ENCODE measurements around the gene TTL. TPM values are rescaled to one million over a fixed set of nuclear protein-coding genes. Genes with fewer than 3 reads are reported as not detected.

TTL gene
- total and polyA plus RNA-seq, 2 of the 13 experiments (the other 11 are each of a cell fraction or from before 2014, with no cell fraction given) = 19.0 to 59.8 TPM

GRCh38 chr2:112481050-112481527 lies 867 bp upstream of the TTL start (continued):
- peak; percentile 31; the same call in 1 of the 2 replicates for TF ChIP-seq ZNF567 (CRISPR knock-in tag; IDR thresholded peaks at IDR 0.05; ENCODE audit: borderline replicate concordance)
- TF ChIP-seq MAFF (IDR thresholded peaks at IDR 0.05; ENCODE audit: low read depth, low read length) = no peak
- no peak for TF ChIP-seq ZNF615 (CRISPR knock-in tag; IDR thresholded peaks at IDR 0.05; ENCODE audit: borderline replicate concordance)
- no peak for TF ChIP-seq NAIF1 (CRISPR knock-in tag; IDR thresholded peaks at IDR 0.05; ENCODE audit: borderline replicate concordance)
- peak; percentile 83 for TF ChIP-seq ASH2L (IDR thresholded peaks at IDR 0.05; ENCODE audit: insufficient read length, low read depth, low read length)
- no peak for TF ChIP-seq ZNF138 (CRISPR knock-in tag; IDR thresholded peaks at IDR 0.05; ENCODE audit: low read depth)
- no peak; the same call in 1 of the 2 replicates for TF ChIP-seq NR2F6 (IDR thresholded peaks at IDR 0.05)
- TF ChIP-seq NR2F6 (CRISPR knock-in tag; IDR thresholded peaks at IDR 0.05) = peak; percentile 26; the same call in 1 of the 2 replicates
- TF ChIP-seq ZSCAN21 (CRISPR knock-in tag; IDR thresholded peaks at IDR 0.05; ENCODE audit: borderline replicate concordance) = no peak
- peak; percentile 33 for TF ChIP-seq JARID2 (CRISPR knock-in tag; IDR thresholded peaks at IDR 0.05; ENCODE audit: insufficient replicate concordance)
- TF ChIP-seq EED (CRISPR knock-in tag; IDR thresholded peaks at IDR 0.05) = no peak; the same call in 1 of the 2 replicates
- peak; percentile 59; the same call in 1 of the 2 replicates for TF ChIP-seq ZFX (CRISPR knock-in tag; IDR thresholded peaks at IDR 0.05; ENCODE audit: low read depth)
- no peak for TF ChIP-seq FOXO4 (CRISPR knock-in tag; conservative IDR thresholded peaks at IDR 0.05)
- TF ChIP-seq ZNF276 (CRISPR knock-in tag; IDR thresholded peaks at IDR 0.05; ENCODE audit: low read depth) = no peak
- TF ChIP-seq ZNF317 (CRISPR knock-in tag; IDR thresholded peaks at IDR 0.05) = no peak
- no peak for TF ChIP-seq THAP8 (CRISPR knock-in tag; IDR thresholded peaks at IDR 0.05; ENCODE audit: borderline replicate concordance)
- no peak for TF ChIP-seq GMEB2 (CRISPR knock-in tag; IDR thresholded peaks at IDR 0.05; ENCODE audit: low read depth)
- peak; percentile 35; the same call in 1 of the 2 replicates for TF ChIP-seq ZNF766 (CRISPR knock-in tag; IDR thresholded peaks at IDR 0.05; ENCODE audit: borderline replicate concordance)
- 0 out of 2 replicates have a peak, but pooled peaks have one; percentile 33 for TF ChIP-seq ZC3H4 (CRISPR knock-in tag; IDR thresholded peaks at IDR 0.05; ENCODE audit: borderline replicate concordance)
- no peak for TF ChIP-seq ZNF678 (CRISPR knock-in tag; IDR thresholded peaks at IDR 0.05)
